K562 (cell line): ENCODE measurements around the gene DBF4B.

Experiments
- CHD2 ChIP-seq: IDR thresholded peaks from 2 replicates; pipeline ENCODE4 v1.6.1; 2011; ENCODE audit warnings: low read depth, low read length
- ZNF124 ChIP-seq: sonication (generic); formaldehyde crosslinking; IDR thresholded peaks from 2 replicates; pipeline ENCODE4 v1.8.1; 2022; ENCODE audit warnings: missing genetic modification reagents
- TF ChIP-seq, protein P1 (sequence below): fragments of 200-800 bp; sonication (Bioruptor generic); IDR thresholded peaks from 2 replicates; pipeline ENCODE4 v1.6.1; 2017; ENCODE audit warnings: missing genetic modification characterization, missing compliant biosample characterization

DNA sequence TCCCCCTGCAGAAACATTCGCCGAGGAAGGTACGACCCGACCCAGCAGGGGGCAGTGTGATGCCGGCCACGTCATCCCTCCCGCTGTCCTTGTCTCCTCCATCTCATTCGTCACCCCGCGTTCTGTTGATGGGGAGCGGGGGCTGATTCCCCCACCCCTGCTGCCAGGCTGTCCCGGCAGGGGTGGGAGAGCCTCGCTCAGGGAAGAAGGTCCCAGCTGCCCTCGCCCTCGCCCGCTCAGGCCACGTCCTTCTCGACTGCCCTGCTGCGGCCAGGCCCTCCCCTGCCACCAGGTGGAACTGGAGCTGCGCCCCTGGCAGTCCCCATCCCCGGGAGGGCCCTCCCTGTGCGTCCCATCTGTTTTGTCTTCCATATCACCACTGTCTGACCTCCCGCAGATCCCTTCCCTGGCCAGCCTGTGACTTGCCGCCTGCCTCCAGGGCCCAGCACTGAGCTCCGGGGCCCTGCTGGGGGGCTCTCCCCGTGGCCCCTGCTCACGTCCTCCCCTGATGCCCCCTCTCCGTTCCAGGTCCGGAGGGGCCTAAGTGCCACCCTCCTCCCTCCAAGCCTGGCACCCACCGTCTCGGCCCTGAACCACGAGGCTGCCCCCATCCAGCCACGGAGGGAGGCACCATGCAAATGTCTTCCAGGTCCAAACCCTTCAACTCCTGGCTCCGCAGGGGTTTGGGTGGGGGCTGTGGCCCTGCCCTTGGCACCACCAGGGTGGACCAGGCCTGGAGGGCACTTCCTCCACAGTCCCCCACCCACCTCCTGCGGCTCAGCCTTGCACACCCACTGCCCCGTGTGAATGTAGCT lies 71.0 kb downstream of the DBF4B start:
- TF ChIP-seq, protein P1, sequence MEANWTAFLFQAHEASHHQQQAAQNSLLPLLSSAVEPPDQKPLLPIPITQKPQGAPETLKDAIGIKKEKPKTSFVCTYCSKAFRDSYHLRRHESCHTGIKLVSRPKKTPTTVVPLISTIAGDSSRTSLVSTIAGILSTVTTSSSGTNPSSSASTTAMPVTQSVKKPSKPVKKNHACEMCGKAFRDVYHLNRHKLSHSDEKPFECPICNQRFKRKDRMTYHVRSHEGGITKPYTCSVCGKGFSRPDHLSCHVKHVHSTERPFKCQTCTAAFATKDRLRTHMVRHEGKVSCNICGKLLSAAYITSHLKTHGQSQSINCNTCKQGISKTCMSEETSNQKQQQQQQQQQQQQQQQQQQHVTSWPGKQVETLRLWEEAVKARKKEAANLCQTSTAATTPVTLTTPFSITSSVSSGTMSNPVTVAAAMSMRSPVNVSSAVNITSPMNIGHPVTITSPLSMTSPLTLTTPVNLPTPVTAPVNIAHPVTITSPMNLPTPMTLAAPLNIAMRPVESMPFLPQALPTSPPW (CRISPR knock-in tag): peak; percentile 92
- TF ChIP-seq CHD2: peak; percentile 16; the same call in 1 of the 2 replicates
- TF ChIP-seq ZNF124 (CRISPR knock-in tag): no peak
